ENCODE results near the gene MAP3K2. TPM values are rescaled to one million over a fixed set of nuclear protein-coding genes. Genes with fewer than 3 reads are reported as not detected.

The MAP3K2 gene
- total and polyA plus RNA-seq, 2 of the 8 experiments (the other 6 are each of a cell fraction or from before 2014, with no cell fraction given) = 2.0 to 23.2 TPM

- Histone ChIP-seq H3K4ac (replicated peaks; ENCODE audit: insufficient read length, low read depth, low read length) (no peak overlapping the region), H4K8ac (ENCODE audit: extremely low read depth, insufficient read depth, low read length) (no peak overlapping the region), H3K9me3 (ENCODE audit: insufficient read depth in 2 of 2, low read depth in 1 of 2, low read length in 1 of 2) (no peaks in the 10 kb centered on the region), H2BK20ac (ENCODE audit: low read length) (no peak overlapping the region), H4K91ac (replicated peaks; ENCODE audit: insufficient read length, low read length) (no peak overlapping the region), H3K36me3 (ENCODE audit: control insufficient read depth in 2 of 4, insufficient read depth in 4 of 4, low read length in 3 of 4) (no peaks in the 10 kb centered on the region), H4K20me1 (replicated peaks in 1 of 2; ENCODE audit: control insufficient read depth in 1 of 2, insufficient read depth in 2 of 2, low read length in 2 of 2) (no peaks in the 10 kb centered on the region), H3K4me3 (ENCODE audit: extremely low read depth in 1 of 4, insufficient read depth in 2 of 4, low read depth in 3 of 4, low read length in 4 of 4) (no peak overlapping the region), H3K79me2 (ENCODE audit: control insufficient read depth in 1 of 2, insufficient read depth in 2 of 2, low read length in 2 of 2) (no peaks in the 10 kb centered on the region), H3K23me2 (ENCODE audit: low read depth, low read length) (no peaks in the 10 kb centered on the region), H3K23ac (ENCODE audit: insufficient read length) (no peak overlapping the region), H4K5ac (ENCODE audit: insufficient read length, low read depth, low read length) (no peak overlapping the region), H3K4me2 (ENCODE audit: insufficient read depth in 1 of 2, low read depth in 2 of 2, low read length in 2 of 2) (no peak overlapping the region), H2BK120ac (replicated peaks; ENCODE audit: low read depth, low read length) (no peak overlapping the region), H3K9ac (replicated peaks in 1 of 4; ENCODE audit: extremely low read depth in 1 of 4, low read depth in 3 of 4, low read length in 3 of 4) (no peak overlapping the region), H3K79me1 (ENCODE audit: low read depth, low read length) (no peaks in the 10 kb centered on the region), H2BK15ac (ENCODE audit: low read length) (no peak overlapping the region), H2BK12ac (ENCODE audit: low read depth, low read length) (no peak overlapping the region), H3K27me3 (replicated peaks in 1 of 4; ENCODE audit: control insufficient read depth in 3 of 4, extremely low read depth in 1 of 4, insufficient read depth in 3 of 4, low read length in 3 of 4) (peaks cover 0 to 2% (median under 1%) of the 10 kb centered on the region in 4 experiments; a peak in 2 of 7 replicates), H2AFZ (ENCODE audit: low read length) (no peak overlapping the region), H3K14ac (ENCODE audit: insufficient read length) (no peak overlapping the region), H3K56ac (replicated peaks; ENCODE audit: insufficient read length, low read depth, low read length) (no peak overlapping the region), H3K18ac (ENCODE audit: extremely low read depth, low read length) (no peak overlapping the region), H2BK5ac (ENCODE audit: low read depth, low read length) (no peak overlapping the region), H3K27ac (ENCODE audit: low read depth, low read length) (no peak overlapping the region), H2AK5ac (ENCODE audit: low read depth, low read length) (no peak overlapping the region), H3K4me1 (replicated peaks in 1 of 4; ENCODE audit: control insufficient read depth in 3 of 4, insufficient read depth in 4 of 4, low read length in 3 of 4) (peaks cover 0 to 10% (median 3%) of the 10 kb centered on the region in 4 experiments; a peak in 4 of 7 replicates)
- POLR2A ChIA-PET (ENCODE audit: partially characterized antibody) = interaction anchor here (1.0 to 1.8 kb wide), 5 partner anchors 8 to 43 kb away, joined by 3 to 5 read pairs (median 3); no protein-coding TSS in a partner anchor
- CTCF ChIA-PET (ENCODE audit: partially characterized antibody) = interaction anchor here (0.6 to 9.2 kb wide), 8 partner anchors 8 to 50 kb away, joined by 3 to 74 read pairs (median 4); partner anchors contain the start of gene PROC
- TF ChIP-seq CHD1 (IDR thresholded peaks at IDR 0.05; ENCODE audit: low read depth, low read length) (no peak), SP1 (IDR thresholded peaks at IDR 0.05; ENCODE audit: low read depth, low read length) (no peak), SIN3A (conservative IDR thresholded peaks at IDR 0.05 in 1 of 2, IDR thresholded peaks at IDR 0.05 in 1 of 2; ENCODE audit: low read depth in 1 of 2, low read length in 2 of 2) (no peak), SIRT6 (IDR thresholded peaks at IDR 0.05; ENCODE audit: low read length) (no peak), POLR2A (IDR thresholded peaks at IDR 0.05; ENCODE audit: control extremely low read depth in 1 of 2, low read depth in 2 of 2, low read length in 2 of 2) (no peak)
- FAIRE-seq = no peak
- WGBS, 2 experiments (ENCODE audit: extremely low coverage in 1 of 2, insufficient coverage in 1 of 2, insufficient read length in 1 of 2, insufficient replicate concordance in 2 of 2, low coverage in 1 of 2, low lambda C conversion rate in 2 of 2, missing lambda C conversion rate in 1 of 2) = 86% methylated on average over 4 of the region's 4 CpGs; no CpG with 5 or more reads in 1 of the 2 experiments
- DNase-seq (ENCODE audit: low read depth in 1 of 2, low spot score in 2 of 2) = no peak
Measured at GRCh38 chr2:127429291-127429690, 41.5 kb upstream of the MAP3K2 start.
